ENCODE data around the gene ABR. TPM values are rescaled to one million over a fixed set of nuclear protein-coding genes. Genes with fewer than 3 reads are reported as not detected.

The ABR gene
- total and polyA plus RNA-seq, 4 donors = 59.7 to 223 (median 142) TPM

GRCh38 chr17:1029922-1030644, 149.7 kb downstream of the ABR start:
- H3K9me3 ChIP-seq (ENCODE audit: control insufficient read depth, insufficient read depth, low read length) = no peaks in the 10 kb centered on the region
- H3K27ac ChIP-seq (ENCODE audit: low read depth, low read length) = peak overlapping the region; percentile 26
- DNase-seq (ENCODE audit: low read depth in 4 of 6, low spot score in 6 of 6) = peak in 2 of 6 donors; percentile 16 to 65
- H3K27me3 ChIP-seq (ENCODE audit: control insufficient read depth, insufficient read depth, low read length) = no peaks in the 10 kb centered on the region
- H3K36me3 ChIP-seq (ENCODE audit: control insufficient read depth, insufficient read depth, low read length) = peaks cover 91% of the 10 kb centered on the region
- no peak overlapping the region for H3K4me3 ChIP-seq (ENCODE audit: low read depth, low read length)
- WGBS (ENCODE audit: insufficient coverage) = 39% methylated on average over 20 of the region's 20 CpGs
- peaks cover 72% of the 10 kb centered on the region for H3K4me1 ChIP-seq (ENCODE audit: control insufficient read depth, insufficient read depth, low read length)

DNA sequence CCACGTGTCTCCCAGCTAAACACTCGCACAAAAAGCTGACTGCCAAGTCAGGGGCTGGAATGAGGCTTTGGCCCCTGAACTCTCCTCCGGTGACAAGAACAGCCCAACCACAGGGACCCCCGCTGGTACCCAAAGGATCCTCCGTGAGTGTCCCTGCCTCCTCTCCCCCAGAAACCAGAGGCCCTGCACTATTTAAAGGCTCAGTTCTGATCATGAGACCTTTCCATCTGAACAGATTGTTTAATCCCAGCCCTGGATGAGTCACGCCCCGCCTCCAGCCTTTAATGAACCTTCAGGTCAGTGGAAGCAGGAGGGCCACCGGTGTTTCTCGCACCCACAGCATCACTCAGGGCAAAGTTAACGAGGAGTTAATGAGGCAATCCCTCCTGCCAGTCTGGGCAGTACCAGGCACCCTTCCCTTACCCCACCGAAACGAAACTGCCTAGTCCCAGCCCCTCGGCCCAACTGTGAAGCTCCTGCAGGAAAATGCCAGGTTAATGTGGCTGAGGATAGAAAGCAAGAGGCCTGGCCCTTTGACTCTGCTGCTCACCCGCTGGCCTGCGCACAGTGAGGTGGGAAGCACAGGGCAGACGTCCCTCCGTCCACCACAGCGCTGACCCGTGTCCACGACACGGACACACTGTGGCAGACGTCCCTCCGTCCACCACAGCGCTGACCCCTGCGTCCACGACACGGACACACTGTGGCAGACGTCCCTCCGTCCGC, 150.4 kb downstream of the ABR start:
- H3K4me1 ChIP-seq (ENCODE audit: control insufficient read depth, insufficient read depth, low read length) = peaks cover 72% of the 10 kb centered on the region
- H3K36me3 ChIP-seq (ENCODE audit: control insufficient read depth, insufficient read depth, low read length) = peaks cover 86% of the 10 kb centered on the region
- no peak overlapping the region for H3K4me3 ChIP-seq (ENCODE audit: low read depth, low read length)
- peak overlapping the region; percentile 67 for H3K27ac ChIP-seq (ENCODE audit: low read depth, low read length)
- no peaks in the 10 kb centered on the region for H3K27me3 ChIP-seq (ENCODE audit: control insufficient read depth, insufficient read depth, low read length)
- no peak for DNase-seq (ENCODE audit: low read depth in 4 of 6, low spot score in 6 of 6)
- 77% methylated on average over 27 of the region's 30 CpGs for WGBS (ENCODE audit: insufficient coverage)
- no peaks in the 10 kb centered on the region for H3K9me3 ChIP-seq (ENCODE audit: control insufficient read depth, insufficient read depth, low read length)

DNA sequence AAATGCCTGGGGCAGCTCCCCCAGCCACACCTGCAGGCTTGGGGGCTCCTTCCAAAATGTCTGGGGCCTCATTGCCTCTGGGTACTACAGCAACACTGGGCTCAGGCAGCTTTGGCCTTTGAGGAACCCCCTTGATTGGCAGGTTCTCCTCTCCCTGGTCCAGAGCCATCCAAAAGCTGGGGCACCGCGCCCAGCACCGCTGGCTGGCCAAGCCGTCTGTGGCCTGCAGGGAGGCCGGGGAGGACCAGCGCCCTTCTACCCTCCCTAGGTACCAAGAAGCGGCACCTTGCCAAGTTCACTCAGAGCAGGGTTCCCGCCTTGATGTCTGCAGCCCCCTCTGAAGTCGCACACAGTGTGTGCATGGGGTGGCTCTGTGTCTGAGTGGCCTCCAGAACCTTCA, 152.7 kb downstream of the ABR start:
- no peaks in the 10 kb centered on the region for H3K9me3 ChIP-seq (ENCODE audit: control insufficient read depth, insufficient read depth, low read length)
- peaks cover 64% of the 10 kb centered on the region for H3K4me1 ChIP-seq (ENCODE audit: control insufficient read depth, insufficient read depth, low read length)
- 73% methylated on average over 9 of the region's 9 CpGs for WGBS (ENCODE audit: insufficient coverage)
- H3K4me3 ChIP-seq (ENCODE audit: low read depth, low read length) = no peak overlapping the region
- no peaks in the 10 kb centered on the region for H3K27me3 ChIP-seq (ENCODE audit: control insufficient read depth, insufficient read depth, low read length)
- no peak overlapping the region for H3K27ac ChIP-seq (ENCODE audit: low read depth, low read length)
- DNase-seq (ENCODE audit: low read depth in 4 of 6, low spot score in 6 of 6) = no peak
- H3K36me3 ChIP-seq (ENCODE audit: control insufficient read depth, insufficient read depth, low read length) = peaks cover 88% of the 10 kb centered on the region

GRCh38 chr17:1026599-1026975, 153.2 kb downstream of the ABR start:
- peaks cover 64% of the 10 kb centered on the region for H3K4me1 ChIP-seq (ENCODE audit: control insufficient read depth, insufficient read depth, low read length)
- no peak for DNase-seq (ENCODE audit: low read depth in 4 of 6, low spot score in 6 of 6)
- no peaks in the 10 kb centered on the region for H3K9me3 ChIP-seq (ENCODE audit: control insufficient read depth, insufficient read depth, low read length)
- H3K27me3 ChIP-seq (ENCODE audit: control insufficient read depth, insufficient read depth, low read length) = no peaks in the 10 kb centered on the region
- H3K36me3 ChIP-seq (ENCODE audit: control insufficient read depth, insufficient read depth, low read length) = peaks cover 88% of the 10 kb centered on the region
- no peak overlapping the region for H3K27ac ChIP-seq (ENCODE audit: low read depth, low read length)
- WGBS (ENCODE audit: insufficient coverage) = 92% methylated on average over 10 of the region's 10 CpGs
- H3K4me3 ChIP-seq (ENCODE audit: low read depth, low read length) = no peak overlapping the region

GRCh38 chr17:1025733-1026598, 153.8 kb downstream of the ABR start:
- H3K27me3 ChIP-seq (ENCODE audit: control insufficient read depth, insufficient read depth, low read length) = no peaks in the 10 kb centered on the region
- 84% methylated on average over 27 of the region's 30 CpGs for WGBS (ENCODE audit: insufficient coverage)
- no peak for DNase-seq (ENCODE audit: low read depth in 4 of 6, low spot score in 6 of 6)
- H3K27ac ChIP-seq (ENCODE audit: low read depth, low read length) = no peak overlapping the region
- H3K9me3 ChIP-seq (ENCODE audit: control insufficient read depth, insufficient read depth, low read length) = no peaks in the 10 kb centered on the region
- peaks cover 58% of the 10 kb centered on the region for H3K4me1 ChIP-seq (ENCODE audit: control insufficient read depth, insufficient read depth, low read length)
- no peak overlapping the region for H3K4me3 ChIP-seq (ENCODE audit: low read depth, low read length)
- peaks cover 89% of the 10 kb centered on the region for H3K36me3 ChIP-seq (ENCODE audit: control insufficient read depth, insufficient read depth, low read length)

DNA sequence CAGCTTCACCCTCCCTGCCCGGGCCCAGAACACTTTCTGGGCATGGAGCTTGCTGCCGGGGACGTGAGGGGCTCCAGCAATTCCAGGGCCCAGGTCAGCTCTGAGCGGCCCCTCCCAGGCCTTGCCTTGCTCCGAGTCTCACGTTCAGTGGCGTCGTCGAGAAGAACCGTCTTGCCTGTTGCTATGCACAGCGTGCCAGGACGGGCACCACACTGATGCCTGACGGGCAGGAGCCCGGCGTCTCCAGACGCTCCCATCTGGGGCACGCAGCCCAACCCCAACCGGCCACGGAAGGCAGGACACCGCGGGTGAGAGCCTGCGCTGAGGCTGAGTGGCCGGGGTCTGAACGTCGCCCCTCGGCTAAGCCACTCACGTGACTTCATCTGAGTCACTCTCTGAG, 155.7 kb downstream of the ABR start:
- H3K9me3 ChIP-seq (ENCODE audit: control insufficient read depth, insufficient read depth, low read length) = no peaks in the 10 kb centered on the region
- no peak for DNase-seq (ENCODE audit: low read depth in 4 of 6, low spot score in 6 of 6)
- H3K27me3 ChIP-seq (ENCODE audit: control insufficient read depth, insufficient read depth, low read length) = no peaks in the 10 kb centered on the region
- 91% methylated on average over 27 of the region's 27 CpGs for WGBS (ENCODE audit: insufficient coverage)
- H3K4me1 ChIP-seq (ENCODE audit: control insufficient read depth, insufficient read depth, low read length) = peaks cover 43% of the 10 kb centered on the region
- H3K27ac ChIP-seq (ENCODE audit: low read depth, low read length) = no peak overlapping the region
- no peak overlapping the region for H3K4me3 ChIP-seq (ENCODE audit: low read depth, low read length)
- peaks cover 89% of the 10 kb centered on the region for H3K36me3 ChIP-seq (ENCODE audit: control insufficient read depth, insufficient read depth, low read length)

- WGBS (ENCODE audit: insufficient coverage) = 60% methylated on average over 27 of the region's 32 CpGs
- H3K4me1 ChIP-seq (ENCODE audit: control insufficient read depth, insufficient read depth, low read length) = peaks cover 37% of the 10 kb centered on the region
- no peaks in the 10 kb centered on the region for H3K9me3 ChIP-seq (ENCODE audit: control insufficient read depth, insufficient read depth, low read length)
- H3K4me3 ChIP-seq (ENCODE audit: low read depth, low read length) = no peak overlapping the region
- H3K36me3 ChIP-seq (ENCODE audit: control insufficient read depth, insufficient read depth, low read length) = peaks cover 80% of the 10 kb centered on the region
- DNase-seq (ENCODE audit: low read depth in 4 of 6, low spot score in 6 of 6) = peak in 1 of 6 donors; percentile 52
- H3K27ac ChIP-seq (ENCODE audit: low read depth, low read length) = no peak overlapping the region
- H3K27me3 ChIP-seq (ENCODE audit: control insufficient read depth, insufficient read depth, low read length) = no peaks in the 10 kb centered on the region
These were observed 157.3 kb downstream of the ABR start for GRCh38 chr17:1022278-1023024.

DNA sequence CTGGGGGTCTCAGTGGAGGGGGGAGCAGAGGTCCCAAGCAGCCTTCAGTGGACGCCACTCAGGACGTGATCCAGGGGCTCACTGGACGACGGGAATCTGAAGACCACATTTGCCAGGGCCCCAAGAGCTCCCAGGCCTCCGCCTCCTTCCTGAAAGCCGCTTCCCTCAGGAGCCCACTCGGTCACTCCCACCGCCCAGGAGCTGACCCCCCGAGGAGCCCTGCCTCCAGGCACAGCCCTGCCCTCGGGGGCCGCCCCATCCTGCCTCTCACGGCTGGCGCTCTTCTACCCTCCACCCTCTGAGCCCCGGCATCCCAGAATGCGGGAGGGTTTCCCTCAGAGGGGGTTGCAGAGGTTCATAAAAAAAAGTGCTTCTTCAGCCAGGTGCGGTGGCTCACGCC, 158.6 kb downstream of the ABR start:
- Histone ChIP-seq H3K36me3 (ENCODE audit: control insufficient read depth, insufficient read depth, low read length) (peaks cover 77% of the 10 kb centered on the region), H3K4me1 (ENCODE audit: control insufficient read depth, insufficient read depth, low read length) (peaks cover 26% of the 10 kb centered on the region), H3K4me3 (ENCODE audit: low read depth, low read length) (no peak overlapping the region), H3K27me3 (ENCODE audit: control insufficient read depth, insufficient read depth, low read length) (no peaks in the 10 kb centered on the region), H3K9me3 (ENCODE audit: control insufficient read depth, insufficient read depth, low read length) (no peaks in the 10 kb centered on the region), H3K27ac (ENCODE audit: low read depth, low read length) (no peak overlapping the region)
- DNase-seq (ENCODE audit: low read depth in 4 of 6, low spot score in 6 of 6) = no peak
- 73% methylated on average over 11 of the region's 17 CpGs for WGBS (ENCODE audit: insufficient coverage)

GRCh38 chr17:1019451-1019850, 160.3 kb downstream of the ABR start:
- no peak overlapping the region for H3K4me3 ChIP-seq (ENCODE audit: low read depth, low read length)
- WGBS (ENCODE audit: insufficient coverage) = 69% methylated on average over 5 of the region's 10 CpGs
- H3K27ac ChIP-seq (ENCODE audit: low read depth, low read length) = no peak overlapping the region

More at GRCh38 chr17:1019451-1019850, 160.3 kb downstream of the ABR start:
- peaks cover 65% of the 10 kb centered on the region for H3K36me3 ChIP-seq (ENCODE audit: control insufficient read depth, insufficient read depth, low read length)
- no peaks in the 10 kb centered on the region for H3K27me3 ChIP-seq (ENCODE audit: control insufficient read depth, insufficient read depth, low read length)
- peaks cover 20% of the 10 kb centered on the region for H3K4me1 ChIP-seq (ENCODE audit: control insufficient read depth, insufficient read depth, low read length)
- DNase-seq (ENCODE audit: low read depth in 4 of 6, low spot score in 6 of 6) = no peak
- H3K9me3 ChIP-seq (ENCODE audit: control insufficient read depth, insufficient read depth, low read length) = no peaks in the 10 kb centered on the region

All from spinal cord (tissue), 10 donors.